K562 (cell line): ENCODE measurements around the gene NUP205. TPM values are rescaled to one million over a fixed set of nuclear protein-coding genes. Genes with fewer than 3 reads are reported as not detected.

Source experiments
- ARID1B ChIP-seq: fragments of 450-650 bp; IDR thresholded peaks from 2 replicates; pipeline ENCODE4 v1.6.1; 2016; ENCODE audit warnings: antibody characterized with exemption, mild to moderate bottlenecking, inconsistent platforms
- ATF7 ChIP-seq: fragments of 450-650 bp; IDR thresholded peaks from 2 replicates; pipeline ENCODE4 v1.7.1; 2014; ENCODE audit warnings: mild to moderate bottlenecking, moderate library complexity
- CBFA2T3 ChIP-seq: fragments of 450-650 bp; IDR thresholded peaks from 2 replicates; pipeline ENCODE4 v1.6.1; 2017
- CHD4 ChIP-seq: fragments of 200-600 bp; sonication (generic); IDR thresholded peaks from 3 replicates; pipeline ENCODE4 v1.6.1; 2012; ENCODE audit warnings: low read depth, mild to moderate bottlenecking, mixed read lengths, low read length, inconsistent platforms; ENCODE audit not compliant: insufficient read depth, insufficient replicate concordance, poor library complexity, severe bottlenecking
- ELF1 ChIP-seq: fragments of 200-800 bp; sonication (Bioruptor generic); IDR thresholded peaks from 2 replicates; pipeline ENCODE4 v1.6.1; 2016; ENCODE audit warnings: missing genetic modification characterization, missing compliant biosample characterization
- ETS1 ChIP-seq: conservative IDR thresholded peaks from 2 replicates; pipeline ENCODE4 v1.6.1; 2011; ENCODE audit warnings: low read depth, mild to moderate bottlenecking, low read length; ENCODE audit not compliant: control insufficient read depth
- GATAD2A ChIP-seq: fragments of 450-650 bp; IDR thresholded peaks from 2 replicates; pipeline ENCODE4 v1.6.1; 2017
- HSF4 ChIP-seq: fragments of 250-450 bp; sonication (Bioruptor Pico); IDR thresholded peaks from 2 replicates; pipeline ENCODE4 v2.1.2; 2022; ENCODE audit warnings: mild to moderate bottlenecking, moderate library complexity, borderline replicate concordance
- KDM1A ChIP-seq, 2 experiments: fragments of 450-650 bp; IDR thresholded peaks; 2 replicates each; pipeline ENCODE4 v1.6.1; 2016; ENCODE audit warnings: mild to moderate bottlenecking in 2 of 2
- PTTG1 ChIP-seq: fragments of 450-650 bp; IDR thresholded peaks from 2 replicates; pipeline ENCODE4 v1.6.1; 2016; ENCODE audit warnings: low read depth, mild to moderate bottlenecking, missing genetic modification characterization, missing compliant biosample characterization
- RCOR1 ChIP-seq, 2 experiments: IDR thresholded peaks; 2 replicates each; pipeline ENCODE4 v1.6.1; 2012; ENCODE audit warnings: low read depth in 2 of 2, low read length in 2 of 2, borderline replicate concordance in 1 of 2, improper control_type of control experiment in 1 of 2
- TAF9B ChIP-seq: fragments of 450-650 bp; IDR thresholded peaks from 2 replicates; pipeline ENCODE4 v1.6.1; 2018; ENCODE audit warnings: mild to moderate bottlenecking; ENCODE audit not compliant: partially characterized antibody
- TEAD2 ChIP-seq: fragments of 450-650 bp; IDR thresholded peaks from 2 replicates; pipeline ENCODE4 v1.6.1; 2016; ENCODE audit warnings: missing genetic modification characterization, control low read depth, missing compliant biosample characterization
- THRAP3 ChIP-seq: fragments of 450-650 bp; IDR thresholded peaks from 2 replicates; pipeline ENCODE4 v1.6.1; 2016; ENCODE audit warnings: mild to moderate bottlenecking, inconsistent platforms, borderline replicate concordance
- ZEB2 ChIP-seq: fragments of 450-650 bp; IDR thresholded peaks from 2 replicates; pipeline ENCODE4 v1.6.1; 2016
- ZNF12 ChIP-seq: sonication (generic); formaldehyde crosslinking; IDR thresholded peaks from 2 replicates; pipeline ENCODE4 v1.4.0; 2020; ENCODE audit warnings: mild to moderate bottlenecking, missing genetic modification reagents
- polyA plus RNA-seq, 8 experiments: library from polyadenylated mRNA; depleted of rRNA in 4 of 8; stranded (reverse) in 5 of 8; unstranded in 3 of 8; fragments of >200 nt; fragmentation: Nextera tagmentation in 2 of 8; fragmentation: Illumina TruSeq in 1 of 8; extraction: Ambion mirVana in 2 of 8; extraction: Trizol in 1 of 8; gene quantifications; 2 replicates each; pipeline versions ENCODE4 v1.2.1 to v1.2.3, GENCODE V29; 2011 to 2014; ENCODE audit warnings: inconsistent platforms in 1 of 8, missing spikeins in 1 of 8
- total RNA-seq, 7 experiments: library from RNA; depleted of rRNA in 6 of 7; stranded (reverse); fragments of >200 nt in 6 of 7; fragmentation: Illumina TruSeq in 2 of 7; extraction: Trizol in 2 of 7; gene quantifications; 2 replicates each; pipeline versions ENCODE4 v1.2.1 to v1.2.3, GENCODE V29; 2011 to 2021; ENCODE audit warnings: low replicate concordance in 1 of 7
- TF ChIP-seq, protein P1 (sequence below): fragments of 450-650 bp; IDR thresholded peaks from 2 replicates; pipeline ENCODE4 v1.6.1; 2016
- TF ChIP-seq, protein P2 (sequence below): fragments of 250-450 bp; sonication (Bioruptor Pico); IDR thresholded peaks from 2 replicates; pipeline ENCODE4 v1.8.0; 2021; ENCODE audit warnings: moderate library complexity, mild to moderate bottlenecking, inconsistent platforms
- TF ChIP-seq, protein P3 (sequence below): sonication (generic); formaldehyde crosslinking; IDR thresholded peaks from 2 replicates; pipeline ENCODE4 v1.8.0; 2023; ENCODE audit warnings: mild to moderate bottlenecking, missing genetic modification reagents

Gene NUP205
- total and polyA plus RNA-seq, 9 of the 15 experiments (the other 6 are each of a cell fraction or from before 2014, with no cell fraction given), result 101 to 282 (median 193) TPM

DNA sequence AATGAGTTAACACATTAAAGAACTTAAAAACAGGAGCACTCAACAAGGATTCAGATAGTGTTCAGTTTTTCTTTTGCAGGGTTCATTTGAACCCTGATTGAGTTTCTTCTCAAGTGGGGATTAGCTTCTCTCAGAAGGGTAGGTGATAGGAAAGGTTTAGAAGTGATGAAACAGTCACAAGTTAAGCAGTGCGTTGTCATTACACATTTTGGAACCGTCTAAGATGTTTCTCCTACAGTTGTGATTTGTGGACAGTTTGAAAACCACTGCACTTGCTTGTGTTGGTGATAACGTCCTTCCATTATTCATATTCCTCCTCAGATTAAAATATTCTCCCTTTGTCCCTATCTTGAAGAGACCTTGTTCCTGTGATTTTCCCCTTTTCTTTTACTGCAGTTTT lies 107.3 kb downstream of the NUP205 start (continued):
- no peak for TF ChIP-seq TAF9B
- TF ChIP-seq ETS1, result no peak
- no peak for TF ChIP-seq GATAD2A
- peak; percentile 44 for TF ChIP-seq CBFA2T3
- TF ChIP-seq ZNF12, result no peak
- no peak for TF ChIP-seq CHD4
- TF ChIP-seq, protein P1, sequence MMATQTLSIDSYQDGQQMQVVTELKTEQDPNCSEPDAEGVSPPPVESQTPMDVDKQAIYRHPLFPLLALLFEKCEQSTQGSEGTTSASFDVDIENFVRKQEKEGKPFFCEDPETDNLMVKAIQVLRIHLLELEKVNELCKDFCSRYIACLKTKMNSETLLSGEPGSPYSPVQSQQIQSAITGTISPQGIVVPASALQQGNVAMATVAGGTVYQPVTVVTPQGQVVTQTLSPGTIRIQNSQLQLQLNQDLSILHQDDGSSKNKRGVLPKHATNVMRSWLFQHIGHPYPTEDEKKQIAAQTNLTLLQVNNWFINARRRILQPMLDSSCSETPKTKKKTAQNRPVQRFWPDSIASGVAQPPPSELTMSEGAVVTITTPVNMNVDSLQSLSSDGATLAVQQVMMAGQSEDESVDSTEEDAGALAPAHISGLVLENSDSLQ, result no peak
- TF ChIP-seq TEAD2, result no peak
- no peak for TF ChIP-seq HSF4 (CRISPR knock-in tag)
- TF ChIP-seq, protein P2, sequence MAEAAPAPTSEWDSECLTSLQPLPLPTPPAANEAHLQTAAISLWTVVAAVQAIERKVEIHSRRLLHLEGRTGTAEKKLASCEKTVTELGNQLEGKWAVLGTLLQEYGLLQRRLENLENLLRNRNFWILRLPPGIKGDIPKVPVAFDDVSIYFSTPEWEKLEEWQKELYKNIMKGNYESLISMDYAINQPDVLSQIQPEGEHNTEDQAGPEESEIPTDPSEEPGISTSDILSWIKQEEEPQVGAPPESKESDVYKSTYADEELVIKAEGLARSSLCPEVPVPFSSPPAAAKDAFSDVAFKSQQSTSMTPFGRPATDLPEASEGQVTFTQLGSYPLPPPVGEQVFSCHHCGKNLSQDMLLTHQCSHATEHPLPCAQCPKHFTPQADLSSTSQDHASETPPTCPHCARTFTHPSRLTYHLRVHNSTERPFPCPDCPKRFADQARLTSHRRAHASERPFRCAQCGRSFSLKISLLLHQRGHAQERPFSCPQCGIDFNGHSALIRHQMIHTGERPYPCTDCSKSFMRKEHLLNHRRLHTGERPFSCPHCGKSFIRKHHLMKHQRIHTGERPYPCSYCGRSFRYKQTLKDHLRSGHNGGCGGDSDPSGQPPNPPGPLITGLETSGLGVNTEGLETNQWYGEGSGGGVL, result no peak
- TF ChIP-seq THRAP3, result no peak
- TF ChIP-seq PTTG1, result no peak
- TF ChIP-seq RCOR1 (IDR thresholded peaks at IDR 0.05; ENCODE audit: borderline replicate concordance in 1 of 2, low read depth in 2 of 2, low read length in 2 of 2), result peak in 1 of 2 experiments; percentile 93; a peak in 2 of 4 replicates
- no peak for TF ChIP-seq ATF7
- peak; percentile 85 to 87 for TF ChIP-seq KDM1A (IDR thresholded peaks at IDR 0.05)
- peak; percentile 41 for TF ChIP-seq ARID1B
- 0 out of 2 replicates have a peak, but pooled peaks have one; percentile 28 for TF ChIP-seq ELF1
- TF ChIP-seq, protein P3, sequence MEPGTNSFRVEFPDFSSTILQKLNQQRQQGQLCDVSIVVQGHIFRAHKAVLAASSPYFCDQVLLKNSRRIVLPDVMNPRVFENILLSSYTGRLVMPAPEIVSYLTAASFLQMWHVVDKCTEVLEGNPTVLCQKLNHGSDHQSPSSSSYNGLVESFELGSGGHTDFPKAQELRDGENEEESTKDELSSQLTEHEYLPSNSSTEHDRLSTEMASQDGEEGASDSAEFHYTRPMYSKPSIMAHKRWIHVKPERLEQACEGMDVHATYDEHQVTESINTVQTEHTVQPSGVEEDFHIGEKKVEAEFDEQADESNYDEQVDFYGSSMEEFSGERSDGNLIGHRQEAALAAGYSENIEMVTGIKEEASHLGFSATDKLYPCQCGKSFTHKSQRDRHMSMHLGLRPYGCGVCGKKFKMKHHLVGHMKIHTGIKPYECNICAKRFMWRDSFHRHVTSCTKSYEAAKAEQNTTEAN (CRISPR knock-in tag), result no peak
- no peak for TF ChIP-seq ZEB2
